NCI-H146 (cell line): ENCODE measurements around the gene VPS45.

Experiments used
- DNase-seq: peaks from one replicate; lab custom pipeline; 2025; lab: John Stamatoyannopoulos, UW

The VPS45 gene

GRCh38 chr1:150187560-150187931, 120.0 kb downstream of the VPS45 start:
- no peak for DNase-seq

- no peak for DNase-seq
Measured at GRCh38 chr1:150192012-150192411, 124.4 kb downstream of the VPS45 start.

- no peak for DNase-seq
Measured at GRCh38 chr1:150194381-150195031, 126.9 kb downstream of the VPS45 start.
